Activated naive CD4-positive, alpha-beta T cell treated with anti-CD3 and anti-CD28 coated beads, Interleukin-2, amount 10 ng/mL, durations not matched to agents 7 days and 5 days (primary cell): ENCODE data around the gene TGFB1I1.
A peak's percentile ranks its signal among the peaks of the same experiment; 100 is the strongest.
"Not testable (repeated sequence)": the region's sequence is repeated elsewhere in the genome, so short reads cannot be mapped to it uniquely, and the experiment has no call there.

Source experiments
- CTCF ChIA-PET: fragments of 350-600 bp; sonication (Branson Sonifier 250); formaldehyde crosslinking; loops from one replicate; lab custom pipeline; 2021; ENCODE audit warnings: antibody characterized with exemption; lab: Charles Lee
- DNase-seq: peaks from one replicate; pipeline ENCODE4 v3.0.0-alpha.2; 2020
- H3K27ac Mint-ChIP-seq: one replicate; pipeline ENCODE4 v1.8.0; 2021; ENCODE audit warnings: mild to moderate bottlenecking, moderate library complexity, mixed read lengths
- H3K27me3 Mint-ChIP-seq: one replicate; pipeline ENCODE4 v1.8.0; 2021; ENCODE audit warnings: mild to moderate bottlenecking, mixed read lengths
- H3K36me3 Mint-ChIP-seq: one replicate; pipeline ENCODE4 v1.8.0; 2021; ENCODE audit warnings: mixed read lengths
- H3K4me1 Mint-ChIP-seq: one replicate; pipeline ENCODE4 v1.8.0; 2021; ENCODE audit warnings: mixed read lengths
- H3K4me3 Mint-ChIP-seq: one replicate; pipeline ENCODE4 v1.8.0; 2021; ENCODE audit warnings: mild to moderate bottlenecking, moderate library complexity, mixed read lengths
- H3K9me3 Mint-ChIP-seq: one replicate; pipeline ENCODE4 v1.8.0; 2021; ENCODE audit warnings: mixed read lengths

Gene TGFB1I1

GRCh38 chr16:31439023-31439422 is 32.9 kb upstream of the TGFB1I1 start:
- not testable (repeated sequence) for H3K9me3 Mint-ChIP-seq, H3K27ac Mint-ChIP-seq, H3K36me3 Mint-ChIP-seq, H3K4me3 Mint-ChIP-seq, DNase-seq
- CTCF ChIA-PET = interaction anchor here (1.1 to 1.7 kb wide), 4 partner anchors 8 to 56 kb away, joined by 3 to 6 read pairs (median 3); no protein-coding TSS in a partner anchor
- Mint-ChIP-seq H3K4me1 (peaks cover 12% of the 10 kb centered on the region), H3K27me3 (peaks cover 11% of the 10 kb centered on the region)

- peaks cover 12% of the 10 kb centered on the region for H3K4me1 Mint-ChIP-seq
- no peak overlapping the region for H3K27ac Mint-ChIP-seq
- peaks cover 11% of the 10 kb centered on the region for H3K27me3 Mint-ChIP-seq
- CTCF ChIA-PET = interaction anchor here (1.1 to 1.7 kb wide), 5 partner anchors 8 to 56 kb away, joined by 3 to 6 read pairs (median 3); no protein-coding TSS in a partner anchor
- H3K9me3 Mint-ChIP-seq = no peaks in the 10 kb centered on the region
- no peak overlapping the region for H3K4me3 Mint-ChIP-seq
- DNase-seq = no peak
- no peaks in the 10 kb centered on the region for H3K36me3 Mint-ChIP-seq
Observed at GRCh38 chr16:31439519-31439918, 32.4 kb upstream of the TGFB1I1 start.

GRCh38 chr16:31440516-31441184 is 31.3 kb upstream of the TGFB1I1 start:
- Mint-ChIP-seq H3K27me3 (peaks cover 11% of the 10 kb centered on the region), H3K36me3 (no peaks in the 10 kb centered on the region), H3K27ac (no peak overlapping the region), H3K4me3 (no peak overlapping the region), H3K9me3 (no peaks in the 10 kb centered on the region), H3K4me1 (peaks cover 12% of the 10 kb centered on the region)
- CTCF ChIA-PET = interaction anchor here (1.0 to 1.7 kb wide), 2 partner anchors 11 to 15 kb away, joined by 3 to 5 read pairs; no protein-coding TSS in a partner anchor
- DNase-seq = no peak

GRCh38 chr16:31441956-31442355 is 30.0 kb upstream of the TGFB1I1 start:
- Mint-ChIP-seq H3K4me3 (peak overlapping the region; percentile 78), H3K4me1 (peaks cover 12% of the 10 kb centered on the region), H3K36me3 (no peaks in the 10 kb centered on the region), H3K27me3 (peaks cover 16% of the 10 kb centered on the region), H3K9me3 (no peaks in the 10 kb centered on the region), H3K27ac (no peak overlapping the region)
- CTCF ChIA-PET = interaction anchor here (0.9 to 2.4 kb wide), 6 partner anchors 11 to 242 kb away, joined by 3 to 20 read pairs (median 10); no protein-coding TSS in a partner anchor
- DNase-seq = no peak

GRCh38 chr16:31445931-31446330 is 26.0 kb upstream of the TGFB1I1 start:
- not testable (repeated sequence) for H3K4me3 Mint-ChIP-seq, H3K4me1 Mint-ChIP-seq, DNase-seq, H3K9me3 Mint-ChIP-seq, H3K36me3 Mint-ChIP-seq, H3K27ac Mint-ChIP-seq
- peaks cover 16% of the 10 kb centered on the region for H3K27me3 Mint-ChIP-seq
- CTCF ChIA-PET = interaction anchor here (1.3 kb wide), 1 partner anchor 15 kb away, joined by 4 read pairs; no protein-coding TSS in a partner anchor

DNA sequence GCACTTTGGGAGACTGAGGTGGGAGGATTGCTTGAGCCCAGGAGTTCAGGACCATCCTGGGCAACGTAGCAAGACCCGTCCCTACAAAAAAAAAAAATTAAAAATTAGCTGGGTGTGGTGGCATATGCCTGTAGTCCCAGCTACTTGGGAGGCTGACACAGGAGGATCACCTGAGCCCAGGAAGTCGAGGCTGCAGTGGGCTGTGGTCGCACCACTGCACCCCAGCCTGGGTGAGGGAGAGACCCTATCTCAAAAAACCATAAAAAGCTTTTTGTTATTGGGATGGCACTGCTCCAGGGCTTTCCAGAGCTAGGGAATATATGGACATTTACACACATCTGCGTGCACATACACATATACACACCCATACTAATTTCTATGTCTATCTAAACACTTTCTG is 20.8 kb upstream of the TGFB1I1 start:
- no peak for DNase-seq
- Mint-ChIP-seq H3K9me3 (no peaks in the 10 kb centered on the region), H3K36me3 (peaks cover 13% of the 10 kb centered on the region), H3K27me3 (no peaks in the 10 kb centered on the region), H3K4me3 (no peak overlapping the region), H3K27ac (no peak overlapping the region), H3K4me1 (peaks cover 28% of the 10 kb centered on the region)
- CTCF ChIA-PET = interaction anchor here (1.7 to 2.5 kb wide), 3 partner anchors 8 to 69 kb away, joined by 5 to 15 read pairs (median 7); partner anchors contain the start of gene ZNF843

DNA sequence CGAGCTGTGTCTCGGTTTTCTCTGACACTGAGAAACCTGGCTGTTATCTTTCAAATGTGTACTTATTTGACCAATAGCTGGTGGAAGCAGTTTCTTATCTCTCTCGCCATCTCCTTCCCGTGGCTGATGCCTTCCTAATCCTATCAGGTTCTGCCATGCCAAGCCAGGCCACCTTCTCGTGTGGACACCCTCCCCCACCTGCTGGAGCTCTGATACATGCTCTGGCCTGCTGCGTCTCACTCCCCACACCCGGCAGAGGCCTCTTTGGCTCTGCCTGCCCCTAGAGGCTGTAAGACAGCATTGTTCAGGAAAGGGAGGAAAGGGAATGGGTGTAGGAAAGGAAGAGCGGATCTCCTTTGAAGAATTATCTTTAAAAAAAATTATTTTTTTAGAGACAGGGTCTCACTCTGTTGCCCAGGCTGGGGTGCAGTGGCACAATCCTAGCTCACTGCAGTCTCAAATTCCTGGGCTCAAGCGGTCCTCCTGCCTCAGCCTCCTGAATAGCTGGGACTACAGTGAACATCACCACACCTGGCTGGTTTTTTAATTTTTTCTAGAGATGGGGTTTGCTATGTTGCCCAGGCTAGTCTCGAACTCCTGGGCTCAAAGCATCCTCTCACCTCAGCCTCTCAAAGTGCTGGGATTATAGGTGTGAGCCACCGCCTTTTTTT is 20.1 kb upstream of the TGFB1I1 start:
- peaks cover 33% of the 10 kb centered on the region for H3K4me1 Mint-ChIP-seq
- CTCF ChIA-PET = interaction anchor here (1.7 to 2.5 kb wide), 3 partner anchors 9 to 69 kb away, joined by 5 to 15 read pairs (median 7); partner anchors contain the start of gene ZNF843
- no peak overlapping the region for H3K4me3 Mint-ChIP-seq
- DNase-seq = no peak
- peaks cover 15% of the 10 kb centered on the region for H3K36me3 Mint-ChIP-seq
- no peak overlapping the region for H3K27ac Mint-ChIP-seq
- no peaks in the 10 kb centered on the region for H3K9me3 Mint-ChIP-seq
- no peaks in the 10 kb centered on the region for H3K27me3 Mint-ChIP-seq

DNA sequence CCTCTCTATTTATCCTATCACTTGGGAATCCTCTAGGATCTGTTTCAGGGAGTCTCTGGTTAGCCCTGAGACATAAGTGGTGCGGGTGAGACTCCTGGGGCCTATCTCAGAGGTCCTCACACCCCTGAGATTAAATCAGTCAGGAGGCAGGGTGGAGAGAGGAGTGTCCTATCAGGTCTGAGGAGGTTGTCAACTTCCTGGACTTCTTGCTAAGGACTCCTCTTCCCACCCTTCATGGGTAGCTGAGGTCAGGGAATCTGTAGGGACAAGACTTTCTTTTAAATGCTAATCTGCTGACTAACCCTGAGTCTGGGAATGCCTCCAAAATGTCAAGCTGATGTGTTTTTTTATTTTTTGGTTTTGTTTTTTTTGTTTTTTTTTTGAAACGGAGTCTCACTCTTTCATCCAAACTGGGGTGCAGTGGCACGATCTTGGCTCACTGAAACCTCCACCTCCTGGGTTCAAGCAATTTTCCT is 19.3 kb upstream of the TGFB1I1 start:
- H3K4me1 Mint-ChIP-seq = peaks cover 41% of the 10 kb centered on the region

DNA sequence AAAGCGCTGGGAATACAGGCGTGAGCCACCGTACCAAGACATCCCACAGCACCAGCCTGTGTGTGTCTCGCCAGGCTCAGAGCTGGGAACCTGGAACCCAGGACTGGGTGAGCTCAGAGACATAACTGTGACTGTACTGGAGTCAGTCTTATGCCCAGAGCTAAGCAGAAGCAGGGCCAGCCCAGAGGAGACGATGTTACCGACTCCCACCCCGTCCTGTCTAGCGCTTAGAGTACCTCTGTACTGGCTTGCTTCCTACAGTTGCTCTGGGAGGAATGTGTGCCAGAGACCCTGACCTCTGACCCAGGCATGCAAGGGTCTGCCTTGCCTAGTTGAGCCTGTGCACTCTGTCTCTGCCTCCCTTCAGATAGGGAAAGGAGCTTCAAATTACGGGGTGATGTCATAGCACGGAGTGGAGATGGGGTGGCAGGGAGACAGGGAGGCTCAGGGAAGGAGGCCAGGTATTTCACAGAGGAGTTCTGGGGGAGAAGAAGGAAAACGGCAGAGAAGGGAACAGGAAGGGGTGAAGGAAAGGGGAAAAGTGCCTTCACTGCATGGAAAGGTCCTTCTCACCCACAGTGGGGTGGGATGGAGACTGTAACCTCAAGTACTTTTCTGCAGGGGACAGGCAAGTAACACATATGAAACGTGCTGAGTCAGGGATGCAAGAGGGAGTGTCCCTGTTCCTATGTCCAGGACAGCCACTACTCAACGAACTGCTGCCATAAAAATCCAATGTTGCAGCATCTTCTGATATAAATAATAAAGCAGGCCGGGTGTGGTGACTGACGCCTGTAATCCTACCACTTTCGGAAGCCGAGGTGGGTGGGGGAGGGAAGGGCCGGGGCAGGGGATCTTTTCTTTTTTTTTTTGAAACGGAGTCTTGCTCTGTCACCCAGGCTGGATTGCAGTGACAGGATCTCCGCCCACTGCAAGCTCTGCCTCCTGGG is 18.4 kb upstream of the TGFB1I1 start:
- no peak for DNase-seq
- no peaks in the 10 kb centered on the region for H3K9me3 Mint-ChIP-seq

More for the DNA sequence above, 19.3 kb upstream of the TGFB1I1 start:
- Mint-ChIP-seq H3K27ac (no peak overlapping the region), H3K9me3 (no peaks in the 10 kb centered on the region), H3K27me3 (no peaks in the 10 kb centered on the region), H3K36me3 (peaks cover 22% of the 10 kb centered on the region), H3K4me3 (no peak overlapping the region)
- CTCF ChIA-PET = interaction anchor here (1.7 to 2.5 kb wide), 3 partner anchors 8 to 70 kb away, joined by 5 to 15 read pairs (median 7); partner anchors contain the start of gene ZNF843
- no peak for DNase-seq

GRCh38 chr16:31455601-31456314 is 16.2 kb upstream of the TGFB1I1 start:
- Mint-ChIP-seq H3K36me3 (peaks cover 28% of the 10 kb centered on the region), H3K27ac (peak overlapping the region; percentile 30), H3K27me3 (peaks cover 3% of the 10 kb centered on the region), H3K4me1 (peaks cover 58% of the 10 kb centered on the region), H3K4me3 (peak overlapping the region; percentile 15), H3K9me3 (no peaks in the 10 kb centered on the region)
- CTCF ChIA-PET = interaction anchor here (0.5 to 7.8 kb wide), 11 partner anchors 13 to 639 kb away, joined by 3 to 62 read pairs (median 5); partner anchors contain the start of gene ZNF843
- peak; percentile 53 for DNase-seq

More for the DNA sequence above, 18.4 kb upstream of the TGFB1I1 start:
- Mint-ChIP-seq H3K36me3 (peaks cover 28% of the 10 kb centered on the region), H3K27ac (no peak overlapping the region), H3K4me3 (no peak overlapping the region), H3K27me3 (no peaks in the 10 kb centered on the region), H3K4me1 (peaks cover 47% of the 10 kb centered on the region)
- CTCF ChIA-PET = interaction anchor here (0.6 to 2.5 kb wide), 2 partner anchors 11 to 155 kb away, joined by 4 to 15 read pairs; partner anchors contain the start of gene ZNF843

DNA sequence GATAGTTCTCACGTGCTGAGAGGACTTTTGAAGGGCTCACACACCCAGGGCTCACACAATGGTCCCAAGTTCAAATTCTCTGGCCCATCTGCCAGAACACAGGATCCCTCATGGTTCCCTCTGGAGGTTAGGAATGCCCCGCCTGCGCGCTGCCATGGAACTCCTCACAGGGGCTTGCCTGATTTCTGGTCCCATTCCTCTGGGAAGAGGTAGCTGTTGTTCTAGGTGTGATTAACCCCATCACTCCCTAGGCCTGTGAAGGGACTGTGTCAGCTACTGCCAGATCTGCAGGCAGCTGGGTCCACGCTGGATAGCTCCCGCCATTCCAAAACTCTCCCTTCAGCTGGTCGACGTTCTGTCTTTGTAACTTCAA is 15.0 kb upstream of the TGFB1I1 start:
- Mint-ChIP-seq H3K9me3 (no peaks in the 10 kb centered on the region), H3K36me3 (peaks cover 28% of the 10 kb centered on the region), H3K27me3 (peaks cover 3% of the 10 kb centered on the region), H3K4me3 (peak overlapping the region; percentile 21), H3K4me1 (peaks cover 58% of the 10 kb centered on the region), H3K27ac (peak overlapping the region; percentile 19)
- CTCF ChIA-PET = interaction anchor here (1.4 to 7.8 kb wide), 3 partner anchors 71 to 410 kb away, joined by 5 to 62 read pairs (median 29); no protein-coding TSS in a partner anchor
- no peak for DNase-seq

- Mint-ChIP-seq H3K4me3 (peak overlapping the region; percentile 92), H3K9me3 (no peaks in the 10 kb centered on the region), H3K36me3 (peaks cover 34% of the 10 kb centered on the region), H3K4me1 (peaks cover 57% of the 10 kb centered on the region), H3K27me3 (peaks cover 3% of the 10 kb centered on the region), H3K27ac (peak overlapping the region; percentile 98)
- DNase-seq = peak; percentile 76
- CTCF ChIA-PET = interaction anchor here (0.7 to 7.8 kb wide), 8 partner anchors 11 to 409 kb away, joined by 3 to 62 read pairs (median 3); partner anchors contain the start of gene RUSF1
Observed at GRCh38 chr16:31458073-31458843, 13.7 kb upstream of the TGFB1I1 start.
